ENCODE results near the gene ZNF778.

The ZNF778 gene

GRCh38 chr16:89277641-89278341 is 60.3 kb downstream of the ZNF778 start:
- DNase-seq (ENCODE audit: low read depth), result no peak

DNA sequence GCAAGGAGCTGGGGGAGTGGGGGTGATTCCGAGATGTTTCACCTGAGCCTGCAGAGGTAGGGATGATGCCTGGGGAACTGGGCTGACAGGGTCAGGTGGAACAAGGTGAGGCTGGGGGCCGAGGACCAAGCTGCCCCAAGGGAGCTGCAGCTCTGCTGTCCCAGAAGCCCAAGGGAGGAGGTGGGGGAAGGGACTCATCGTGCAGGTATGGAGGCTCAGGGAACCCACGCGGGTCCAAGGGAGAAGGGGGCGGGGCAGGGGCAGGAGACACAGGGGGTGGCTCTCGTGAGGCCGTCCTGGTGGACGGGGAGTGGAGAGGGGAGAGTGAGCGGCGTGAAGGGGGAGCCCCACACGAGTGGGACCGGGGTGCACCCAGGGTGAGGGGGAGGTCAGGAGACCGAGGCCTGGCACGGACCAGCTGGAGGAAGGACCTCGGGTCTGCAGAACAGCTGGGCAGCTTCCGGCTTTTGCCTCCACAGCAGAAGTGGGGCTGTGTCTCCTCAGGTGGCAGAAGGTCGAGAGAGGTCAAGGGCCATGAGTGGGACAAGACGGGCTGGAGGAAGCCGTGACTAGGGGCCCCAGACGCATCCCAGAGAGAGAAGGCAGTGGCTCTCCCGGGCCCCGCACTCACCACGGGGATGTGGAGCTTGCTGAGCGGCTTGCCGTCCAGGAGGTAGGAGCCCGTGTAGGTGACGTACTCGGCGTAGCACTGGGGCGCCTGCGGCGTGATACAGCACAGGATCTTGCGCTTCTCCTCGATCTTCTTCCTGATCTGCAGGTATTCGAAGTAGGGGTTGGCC is 61.1 kb downstream of the ZNF778 start:
- no peak for DNase-seq (ENCODE audit: low read depth)

- DNase-seq (ENCODE audit: low read depth), result no peak
These were observed 62.4 kb downstream of the ZNF778 start for GRCh38 chr16:89279666-89280481.

DNA sequence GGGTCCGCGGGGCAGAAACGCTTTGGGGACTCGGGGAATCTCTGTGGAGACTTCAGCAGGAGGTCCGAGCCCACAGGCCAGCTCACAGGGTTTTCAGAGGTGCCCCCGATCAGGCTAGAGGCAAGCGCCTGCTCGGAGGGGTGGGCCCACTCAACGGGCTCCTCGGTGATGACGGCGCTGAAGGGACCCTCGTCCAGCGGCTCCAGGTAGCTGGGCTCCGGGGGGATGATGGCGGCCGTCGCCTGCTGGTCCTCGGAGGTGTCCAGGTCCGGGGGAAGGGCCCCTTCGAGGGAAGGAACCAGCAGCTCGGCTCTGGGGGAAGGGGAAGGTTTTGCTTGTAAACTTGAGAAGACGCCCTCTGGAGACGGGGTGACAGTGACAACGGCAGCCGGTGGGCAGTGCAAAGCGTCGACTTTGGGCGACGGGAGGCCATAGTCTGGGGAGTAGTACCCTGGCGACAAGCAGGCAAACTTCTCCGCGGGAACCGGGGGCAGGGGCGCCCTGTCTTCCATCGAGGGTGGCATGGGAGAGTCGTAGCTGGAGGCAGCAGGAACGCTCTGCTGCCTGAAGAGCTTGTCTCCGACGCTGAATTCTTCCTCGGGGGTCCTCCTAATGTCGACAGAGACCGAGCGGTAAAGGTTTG is 63.2 kb downstream of the ZNF778 start:
- DNase-seq (ENCODE audit: low read depth), result no peak

DNA sequence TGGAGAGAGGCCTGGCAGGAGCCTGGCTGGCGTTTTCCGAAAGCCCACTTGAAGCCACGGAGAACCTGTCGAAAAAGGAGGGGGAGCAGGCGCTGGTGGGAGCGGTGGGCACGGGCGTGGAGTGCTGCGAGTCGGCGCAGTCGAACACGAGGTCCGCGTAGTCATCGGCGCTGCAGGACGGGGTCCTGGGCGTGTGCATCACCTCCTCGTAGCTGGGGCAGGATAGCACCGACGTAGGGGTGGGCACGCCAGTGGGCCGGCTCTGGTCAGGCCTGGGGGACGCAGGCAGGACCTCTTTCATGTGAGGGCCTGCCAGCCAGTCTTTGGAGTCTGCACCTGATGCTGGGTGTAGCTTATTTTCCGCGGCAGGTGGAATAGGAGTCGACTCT is 63.7 kb downstream of the ZNF778 start:
- DNase-seq (ENCODE audit: low read depth), result no peak

- no peak for DNase-seq (ENCODE audit: low read depth)
These were observed 64.3 kb downstream of the ZNF778 start for GRCh38 chr16:89281829-89282228.

DNA sequence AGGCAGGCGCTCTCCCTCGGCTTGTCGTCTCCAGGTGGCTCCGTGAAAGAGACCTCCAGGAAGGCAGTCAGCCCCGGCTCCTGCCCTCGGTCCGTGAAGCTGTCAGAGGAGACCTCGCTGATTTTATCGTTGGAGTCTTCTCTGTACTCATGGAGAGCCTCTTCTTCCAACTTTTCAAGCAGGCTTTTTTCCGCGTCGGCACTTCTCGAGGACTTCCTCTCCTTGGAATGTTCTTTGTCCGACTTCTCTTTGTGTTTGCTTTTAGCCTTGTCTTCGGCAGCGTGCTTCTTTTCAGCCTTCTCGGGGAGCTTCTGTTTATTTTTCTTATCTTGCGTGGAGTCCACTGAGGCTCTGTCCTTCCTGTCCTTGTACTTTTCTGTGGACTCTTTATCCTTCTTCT is 65.0 kb downstream of the ZNF778 start:
- no peak for DNase-seq (ENCODE audit: low read depth)

GRCh38 chr16:89283449-89283848 is 65.9 kb downstream of the ZNF778 start:
- no peak for DNase-seq (ENCODE audit: low read depth)

DNA sequence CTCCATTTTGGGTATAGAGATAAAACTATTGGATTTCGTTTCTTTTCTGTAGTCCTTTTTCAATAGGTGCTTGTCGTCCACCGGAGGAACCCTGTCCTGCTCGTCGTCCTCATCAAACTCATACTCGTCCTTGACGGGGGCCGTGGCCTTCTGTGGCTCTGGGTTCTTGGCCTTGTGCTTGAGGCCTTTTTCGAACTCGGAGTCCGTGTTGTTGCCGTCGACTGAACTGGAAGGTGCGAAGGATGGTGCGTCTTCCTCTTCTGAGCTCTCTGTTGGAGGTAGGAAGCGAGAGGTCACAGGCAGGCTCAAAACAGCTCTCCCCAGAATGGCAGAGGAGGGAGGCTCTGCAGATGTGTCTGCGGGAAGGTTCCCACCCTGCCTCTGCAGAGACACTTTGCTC is 67.9 kb downstream of the ZNF778 start:
- DNase-seq (ENCODE audit: low read depth), result no peak

DNA sequence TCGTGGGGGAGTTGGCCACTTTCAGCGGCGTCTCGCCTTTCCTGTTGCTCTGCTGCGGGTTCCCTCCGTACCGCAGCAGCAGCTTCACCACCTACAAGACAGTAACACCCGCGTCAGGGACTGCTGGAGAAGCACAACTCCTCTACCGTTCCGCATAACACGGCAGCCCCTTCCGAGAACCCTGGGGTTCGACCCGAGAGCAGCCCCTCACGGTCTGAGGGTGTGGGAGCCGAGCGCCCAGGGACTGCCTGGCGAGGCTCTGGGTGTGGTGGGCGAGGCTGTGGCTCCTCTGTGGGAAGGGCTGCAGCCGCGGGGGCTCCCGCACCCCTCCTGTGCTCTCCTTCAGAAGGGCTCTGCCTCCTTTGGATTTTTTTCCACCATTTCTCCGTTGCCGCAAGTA is 68.6 kb downstream of the ZNF778 start:
- no peak for DNase-seq (ENCODE audit: low read depth)
